Smooth muscle cell (in vitro differentiated cells): Measurements from ENCODE around the gene REV1. TPM values are rescaled to one million over a fixed set of nuclear protein-coding genes. Genes with fewer than 3 reads are reported as not detected.

Source experiments
- DNase-seq: peaks from one replicate; lab custom pipeline; 2025; ENCODE audit not compliant: unreplicated experiment; lab: John Stamatoyannopoulos, UW
- H2AFZ ChIP-seq: fragments of 200-600 bp; sonication (generic); 2 replicates; pipeline ENCODE4 v1.6.0; 2016; ENCODE audit warnings: antibody characterized with exemption, low read depth, mild to moderate bottlenecking
- H3F3A ChIP-seq: fragments of 200-600 bp; sonication (generic); 2 replicates; pipeline ENCODE4 v1.6.0; 2017; ENCODE audit warnings: antibody characterized with exemption, low read depth
- H3K27ac ChIP-seq: fragments of 200-600 bp; sonication (generic); 2 replicates; pipeline ENCODE4 v1.5.1; 2016; ENCODE audit warnings: low read depth, mild to moderate bottlenecking
- H3K27me3 ChIP-seq: fragments of 200-600 bp; sonication (generic); 2 replicates; pipeline ENCODE4 v1.6.1; 2016; ENCODE audit warnings: low read depth, mild to moderate bottlenecking
- H3K36me3 ChIP-seq: fragments of 200-600 bp; sonication (generic); 2 replicates; pipeline ENCODE4 v1.5.1; 2016; ENCODE audit warnings: low read depth
- H3K4me1 ChIP-seq: fragments of 200-600 bp; sonication (generic); 2 replicates; pipeline ENCODE4 v1.5.1; 2016; ENCODE audit warnings: low read depth
- H3K4me2 ChIP-seq: fragments of 200-600 bp; sonication (generic); 2 replicates; pipeline ENCODE4 v1.6.0; 2016; ENCODE audit warnings: mild to moderate bottlenecking
- H3K4me3 ChIP-seq: fragments of 200-600 bp; sonication (generic); 2 replicates; pipeline ENCODE4 v1.5.1; 2016; ENCODE audit warnings: mild to moderate bottlenecking
- H3K79me2 ChIP-seq: fragments of 200-600 bp; sonication (generic); 2 replicates; pipeline ENCODE4 v1.6.0; 2016; ENCODE audit warnings: low read depth, mild to moderate bottlenecking
- H3K9ac ChIP-seq: fragments of 200-600 bp; sonication (generic); 2 replicates; pipeline ENCODE4 v1.6.0; 2016; ENCODE audit warnings: low read depth
- H3K9me3 ChIP-seq: fragments of 200-600 bp; sonication (generic); replicated peaks from 2 replicates; pipeline ENCODE4 v1.5.1; 2016; ENCODE audit warnings: low read depth
- H4K20me1 ChIP-seq: fragments of 200-600 bp; sonication (generic); 2 replicates; pipeline ENCODE4 v1.6.0; 2016; ENCODE audit warnings: low read depth
- WGBS: methylation state at CpG from one replicate; pipeline ENCODE4 v1.1.7; 2016; ENCODE audit warnings: low lambda C conversion rate; 5-methylcytosine and 5-hydroxymethylcytosine counted together
- polyA plus RNA-seq: library from polyadenylated mRNA; unstranded; fragments of >200 nt; fragmentation: Nextera tagmentation; extraction: Ambion mirVana; gene quantifications from 2 replicates; pipeline ENCODE4 v1.2.1, GENCODE V29; 2016
- total RNA-seq: library from RNA; depleted of rRNA; stranded (reverse); fragments of >200 nt; gene quantifications from 2 replicates; pipeline ENCODE4 v1.2.3, GENCODE V29; 2014
- TF ChIP-seq, protein P1 (sequence below): fragments of 200-600 bp; sonication (generic); IDR thresholded peaks from 2 replicates; pipeline ENCODE4 v1.5.1; 2017; ENCODE audit warnings: borderline replicate concordance, mild to moderate bottlenecking, antibody characterized with exemption; ENCODE audit not compliant: insufficient read depth, poor library complexity, severe bottlenecking

The REV1 gene
- total and polyA plus RNA-seq, 2 experiments from 2014 or later = 9.5 to 20.6 TPM

DNA sequence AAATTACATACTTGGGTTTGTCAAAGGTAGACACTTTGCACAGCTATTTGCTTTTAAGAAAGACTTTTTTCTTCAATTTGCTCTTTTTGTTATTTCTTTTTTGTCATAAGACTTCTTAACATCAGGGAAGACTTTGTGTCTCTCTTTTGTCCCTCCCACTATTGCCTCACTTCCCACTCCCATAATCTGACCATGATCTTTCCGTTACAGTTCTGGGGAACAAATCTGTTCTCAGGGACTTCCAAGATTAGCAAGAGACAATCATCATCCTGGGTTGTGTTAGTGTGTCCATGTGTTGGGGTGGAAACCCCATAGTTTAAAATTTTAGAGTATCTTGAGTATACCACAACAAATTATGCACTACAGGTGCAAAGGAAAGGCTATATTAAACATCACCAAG lies 75.3 kb downstream of the REV1 start:
- no peaks in the 10 kb centered on the region for H3F3A ChIP-seq
- H3K4me3 ChIP-seq = no peak overlapping the region
- TF ChIP-seq, protein P1, sequence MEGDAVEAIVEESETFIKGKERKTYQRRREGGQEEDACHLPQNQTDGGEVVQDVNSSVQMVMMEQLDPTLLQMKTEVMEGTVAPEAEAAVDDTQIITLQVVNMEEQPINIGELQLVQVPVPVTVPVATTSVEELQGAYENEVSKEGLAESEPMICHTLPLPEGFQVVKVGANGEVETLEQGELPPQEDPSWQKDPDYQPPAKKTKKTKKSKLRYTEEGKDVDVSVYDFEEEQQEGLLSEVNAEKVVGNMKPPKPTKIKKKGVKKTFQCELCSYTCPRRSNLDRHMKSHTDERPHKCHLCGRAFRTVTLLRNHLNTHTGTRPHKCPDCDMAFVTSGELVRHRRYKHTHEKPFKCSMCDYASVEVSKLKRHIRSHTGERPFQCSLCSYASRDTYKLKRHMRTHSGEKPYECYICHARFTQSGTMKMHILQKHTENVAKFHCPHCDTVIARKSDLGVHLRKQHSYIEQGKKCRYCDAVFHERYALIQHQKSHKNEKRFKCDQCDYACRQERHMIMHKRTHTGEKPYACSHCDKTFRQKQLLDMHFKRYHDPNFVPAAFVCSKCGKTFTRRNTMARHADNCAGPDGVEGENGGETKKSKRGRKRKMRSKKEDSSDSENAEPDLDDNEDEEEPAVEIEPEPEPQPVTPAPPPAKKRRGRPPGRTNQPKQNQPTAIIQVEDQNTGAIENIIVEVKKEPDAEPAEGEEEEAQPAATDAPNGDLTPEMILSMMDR = no peak
- no peak overlapping the region for H2AFZ ChIP-seq
- no peaks in the 10 kb centered on the region for H3K27me3 ChIP-seq
- H3K27ac ChIP-seq = no peak overlapping the region
- H3K36me3 ChIP-seq = peaks cover 12% of the 10 kb centered on the region
- no peaks in the 10 kb centered on the region for H4K20me1 ChIP-seq
- no peaks in the 10 kb centered on the region for H3K9me3 ChIP-seq
- no peak for DNase-seq
- H3K79me2 ChIP-seq = no peaks in the 10 kb centered on the region
- 85% methylated on average over 1 of the region's 1 CpG for WGBS
- no peaks in the 10 kb centered on the region for H3K4me1 ChIP-seq
- H3K4me2 ChIP-seq = no peak overlapping the region
- no peak overlapping the region for H3K9ac ChIP-seq

DNA sequence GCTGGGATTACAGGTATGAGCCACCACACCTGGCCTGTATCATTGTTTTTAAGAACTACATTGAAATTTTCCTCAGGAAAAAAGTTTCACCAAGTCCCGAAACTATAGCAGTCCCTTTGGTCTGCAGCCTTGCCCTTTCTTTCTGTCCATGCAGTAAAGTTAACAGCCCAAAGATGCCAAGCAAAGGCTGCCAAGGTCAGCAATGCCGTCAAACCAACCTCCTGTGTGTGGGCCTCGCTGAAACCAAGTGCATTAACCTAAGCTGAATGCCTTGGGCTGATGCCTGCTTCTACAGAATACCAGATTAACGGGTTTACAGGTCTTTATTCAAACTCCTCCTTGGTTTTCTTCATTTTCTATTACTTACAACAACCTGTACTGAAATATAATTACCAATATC lies 79.5 kb downstream of the REV1 start:
- H3K36me3 ChIP-seq = peaks cover 9% of the 10 kb centered on the region
- H3K27me3 ChIP-seq = no peaks in the 10 kb centered on the region
- H3K4me3 ChIP-seq = no peak overlapping the region
- no peaks in the 10 kb centered on the region for H4K20me1 ChIP-seq
- no peaks in the 10 kb centered on the region for H3K9me3 ChIP-seq
- no peak overlapping the region for H2AFZ ChIP-seq
- TF ChIP-seq, protein P1 = no peak
- H3K4me1 ChIP-seq = no peaks in the 10 kb centered on the region
- no peak overlapping the region for H3K9ac ChIP-seq
- H3K4me2 ChIP-seq = no peak overlapping the region
- no peak overlapping the region for H3K27ac ChIP-seq
- H3F3A ChIP-seq = no peaks in the 10 kb centered on the region
- H3K79me2 ChIP-seq = no peaks in the 10 kb centered on the region
- WGBS = 95% methylated on average over 4 of the region's 4 CpGs
- DNase-seq = no peak

DNA sequence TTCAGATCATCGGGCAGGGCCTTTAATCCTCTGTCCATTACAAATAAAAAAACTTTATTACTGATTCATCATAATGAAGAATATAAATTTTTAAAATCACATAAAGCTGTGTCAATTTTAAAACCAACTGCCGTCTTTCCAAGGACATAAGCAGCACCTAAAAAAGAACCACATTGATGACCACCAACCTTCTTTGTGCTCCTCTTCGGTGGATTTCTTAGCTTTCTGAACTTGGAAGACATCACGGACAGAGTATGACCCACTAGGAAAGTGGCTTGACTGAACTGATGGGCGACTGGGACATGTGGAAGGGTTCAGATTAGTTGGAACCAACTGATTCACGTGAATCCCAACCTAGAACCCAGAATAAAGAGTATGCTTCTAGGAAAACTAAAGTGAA lies 83.7 kb downstream of the REV1 start:
- 97% methylated on average over 6 of the region's 6 CpGs for whole genome bisulfite sequencing
- Histone ChIP-seq H3K4me2 (no peak overlapping the region), H3K4me3 (no peak overlapping the region), H2AFZ (no peak overlapping the region), H3K36me3 (peaks cover 13% of the 10 kb centered on the region), H3K27me3 (no peaks in the 10 kb centered on the region), H3F3A (no peaks in the 10 kb centered on the region), H3K4me1 (no peaks in the 10 kb centered on the region), H3K27ac (no peak overlapping the region), H4K20me1 (no peaks in the 10 kb centered on the region), H3K79me2 (no peaks in the 10 kb centered on the region), H3K9me3 (no peaks in the 10 kb centered on the region), H3K9ac (no peak overlapping the region)
- no peak for DNase-seq
- TF ChIP-seq, protein P1 = no peak
